Measurements from ENCODE around the gene RPTOR.

DNA sequence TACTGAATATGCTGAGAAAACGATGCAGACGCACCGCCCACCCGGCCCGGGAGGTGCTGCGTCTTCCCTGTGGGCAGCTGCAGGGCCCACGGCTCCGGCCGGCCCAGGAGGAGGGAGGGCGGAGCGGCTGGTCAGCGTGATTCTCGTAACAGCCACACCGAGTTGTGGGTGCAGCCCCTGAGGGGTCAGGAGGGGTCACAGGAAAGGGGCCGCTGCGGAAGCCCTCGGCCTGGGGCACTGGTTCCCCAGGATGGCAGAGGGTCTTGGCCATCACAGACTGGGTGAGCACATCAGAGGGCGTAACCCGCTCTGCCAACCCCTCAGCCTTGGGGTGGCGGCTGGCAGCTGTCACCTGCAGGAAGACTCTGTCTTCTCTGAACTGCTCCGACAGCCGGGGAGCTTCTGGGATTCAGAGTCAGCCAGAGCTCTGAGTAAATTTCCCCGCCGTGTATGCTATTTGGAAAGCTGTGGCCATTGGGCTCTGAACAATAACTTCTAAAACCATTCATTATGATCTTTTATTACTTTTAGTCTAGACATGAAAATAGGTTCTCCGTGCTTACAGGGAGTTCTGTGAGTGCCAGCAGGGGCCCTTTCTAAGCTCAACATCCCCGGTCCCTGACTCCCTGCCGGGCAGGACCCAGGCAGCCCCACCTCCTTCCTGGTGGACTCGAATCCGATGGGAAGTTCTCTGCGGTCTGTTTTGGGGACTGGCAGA is 359.6 kb downstream of the RPTOR start:
- no peak for TF ChIP-seq EZH2 (IDR thresholded peaks at IDR 0.05)
- TF ChIP-seq FOXP2 (optimal IDR thresholded peaks at IDR 0.05; ENCODE audit: control extremely low read depth, extremely low read length, insufficient read depth): no peak
- no peak for TF ChIP-seq POLR2AphosphoS5 (IDR thresholded peaks at IDR 0.05; ENCODE audit: borderline replicate concordance, low read depth, low read length)
